Left lung (tissue), 10 donors: ENCODE measurements around the gene S100A4. TPM values are rescaled to one million over a fixed set of nuclear protein-coding genes. Genes with fewer than 3 reads are reported as not detected.

ENCODE experiments used
- ATAC-seq: fragments of 200-7000 bp; cut with Tn5 transposase; one replicate; pipeline ENCODE4 v1.9.1; 2020; ENCODE audit warnings: moderate library complexity
- DNase-seq, 4 donors: peaks; one replicate each; pipeline ENCODE4 v3.0.0-alpha.2; 2013 to 2020
- H3K27ac ChIP-seq, 2 donors: fragments of 200-600 bp; sonication (generic) in 1 of 2; one replicate each; pipeline versions ENCODE4 v1.5.0 to v1.8.0; 2020 to 2021
- H3K27me3 ChIP-seq, 2 donors: fragments of 200-600 bp; sonication (generic) in 1 of 2; one replicate each; pipeline versions ENCODE4 v1.5.0 to v1.8.0; 2020 to 2021
- H3K36me3 ChIP-seq, 2 donors: fragments of 200-600 bp; sonication (generic) in 1 of 2; one replicate each; pipeline versions ENCODE4 v1.5.0 to v1.8.0; 2020 to 2021
- H3K4me1 ChIP-seq, 2 donors: fragments of 200-600 bp; one replicate each; pipeline ENCODE4 v1.8.0; 2021
- H3K4me3 ChIP-seq, 2 donors: fragments of 200-600 bp; sonication (generic) in 1 of 2; one replicate each; pipeline versions ENCODE4 v1.5.0 to v1.8.0; 2020 to 2021; ENCODE audit warnings: mild to moderate bottlenecking in 1 of 2
- H3K9me3 ChIP-seq, 2 donors: fragments of 200-600 bp; sonication (generic) in 1 of 2; one replicate each; pipeline versions ENCODE4 v1.5.0 to v1.8.0; 2020 to 2021
- intact Hi-C, 2 donors: fragments of 100-400 bp; cut with DNase I; formaldehyde crosslinking; loops; one replicate each; pipeline versions ENCODE4 v1.11.2 to v1.14.2; 2022
- polyA plus RNA-seq, 6 donors: library from polyadenylated mRNA; unstranded; fragments of 120-200 nt; gene quantifications; one replicate each; pipeline ENCODE4 v1.2.1, GENCODE V29; 2013; ENCODE audit not compliant: insufficient read length in 6 of 6
- total RNA-seq, 2 donors: library from RNA; stranded (reverse); fragmentation: NEBNext Ultra II Directional; extraction: Animal tissue kit (Norgen Biotek cat#: 25700); gene quantifications; one replicate each; pipeline ENCODE4 v1.2.1, GENCODE V29; 2021
- TF ChIP-seq, protein P1 (sequence below), 2 donors: fragments of 200-600 bp; sonication (generic) in 1 of 2; IDR thresholded peaks; one replicate each; pipeline versions ENCODE4 v1.5.0 to v1.8.0; 2021; ENCODE audit warnings: antibody characterized with exemption in 2 of 2
- donor health status: DM: no; HTN: yes; CAD: no.
- donor health status: DM: no; HTN: no; CAD: no.

Gene S100A4
- total and polyA plus RNA-seq, 8 donors, result 15.0 to 1,192 (median 22.4) TPM

DNA sequence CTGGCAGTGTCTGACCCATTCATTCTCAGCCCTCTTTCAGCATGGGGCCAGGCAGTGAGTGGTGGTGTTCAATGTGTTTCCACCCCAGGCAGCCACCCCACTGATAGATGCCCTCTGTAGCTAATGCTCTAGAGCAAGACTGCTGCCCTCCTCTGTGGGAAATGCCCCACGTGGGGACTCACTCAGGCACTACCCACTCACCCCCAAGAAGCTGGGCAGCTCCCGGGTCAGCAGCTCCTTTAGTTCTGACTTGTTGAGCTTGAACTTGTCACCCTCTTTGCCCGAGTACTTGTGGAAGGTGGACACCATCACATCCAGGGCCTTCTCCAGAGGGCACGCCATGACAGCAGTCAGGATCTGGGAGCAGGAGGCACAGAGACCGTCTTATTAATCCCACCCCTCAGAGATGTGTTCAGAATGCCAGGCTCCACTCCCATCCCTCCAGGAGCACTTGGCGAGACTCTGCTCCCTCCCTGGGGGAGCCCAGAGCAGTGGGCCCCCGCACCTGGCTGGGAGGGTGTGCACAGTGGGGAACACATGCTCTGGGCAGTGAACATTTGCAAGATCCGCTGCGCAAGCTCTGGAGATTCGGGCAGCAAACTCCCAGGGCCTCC is 1.0 kb downstream of the S100A4 start:
- DNase-seq (no peak), ATAC-seq (no peak)
- Histone ChIP-seq H3K27ac (peak overlapping the region; percentile 88 to 95), H3K9me3 (no peaks in the 10 kb centered on the region), H3K4me3 (peak overlapping the region; percentile 31 to 66), H3K27me3 (no peaks in the 10 kb centered on the region), H3K4me1 (peaks cover 28 to 100% of the 10 kb centered on the region in 2 donors), H3K36me3 (peaks cover 0 to 23% of the 10 kb centered on the region in 2 donors)
- intact Hi-C loops, result no loop called here
- TF ChIP-seq, protein P1, sequence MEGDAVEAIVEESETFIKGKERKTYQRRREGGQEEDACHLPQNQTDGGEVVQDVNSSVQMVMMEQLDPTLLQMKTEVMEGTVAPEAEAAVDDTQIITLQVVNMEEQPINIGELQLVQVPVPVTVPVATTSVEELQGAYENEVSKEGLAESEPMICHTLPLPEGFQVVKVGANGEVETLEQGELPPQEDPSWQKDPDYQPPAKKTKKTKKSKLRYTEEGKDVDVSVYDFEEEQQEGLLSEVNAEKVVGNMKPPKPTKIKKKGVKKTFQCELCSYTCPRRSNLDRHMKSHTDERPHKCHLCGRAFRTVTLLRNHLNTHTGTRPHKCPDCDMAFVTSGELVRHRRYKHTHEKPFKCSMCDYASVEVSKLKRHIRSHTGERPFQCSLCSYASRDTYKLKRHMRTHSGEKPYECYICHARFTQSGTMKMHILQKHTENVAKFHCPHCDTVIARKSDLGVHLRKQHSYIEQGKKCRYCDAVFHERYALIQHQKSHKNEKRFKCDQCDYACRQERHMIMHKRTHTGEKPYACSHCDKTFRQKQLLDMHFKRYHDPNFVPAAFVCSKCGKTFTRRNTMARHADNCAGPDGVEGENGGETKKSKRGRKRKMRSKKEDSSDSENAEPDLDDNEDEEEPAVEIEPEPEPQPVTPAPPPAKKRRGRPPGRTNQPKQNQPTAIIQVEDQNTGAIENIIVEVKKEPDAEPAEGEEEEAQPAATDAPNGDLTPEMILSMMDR (IDR thresholded peaks at IDR 0.05), result no peak

DNA sequence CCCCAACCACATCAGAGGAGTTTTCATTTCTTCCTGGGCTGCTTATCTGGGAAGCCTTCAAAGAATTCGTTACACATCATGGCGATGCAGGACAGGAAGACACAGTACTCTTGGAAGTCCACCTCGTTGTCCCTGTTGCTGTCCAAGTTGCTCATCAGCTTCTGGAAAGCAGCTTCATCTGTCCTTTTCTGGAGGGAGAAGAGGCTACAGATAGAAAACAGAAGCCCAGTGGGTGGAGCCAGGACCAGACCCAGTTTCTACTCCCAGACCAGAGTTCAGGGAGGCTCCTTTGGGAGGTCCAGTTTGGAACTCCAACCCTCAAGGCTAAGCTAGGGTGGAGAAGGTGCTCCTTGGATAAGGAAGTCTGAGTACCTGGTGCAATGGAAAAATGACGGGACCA is 1.9 kb downstream of the S100A4 start:
- DNase-seq (no peak), ATAC-seq (no peak)
- intact Hi-C loops, result no loop called here
- Histone ChIP-seq H3K4me3 (peak overlapping the region in 1 of 2 donors; percentile 66), H3K36me3 (peaks cover 0 to 23% of the 10 kb centered on the region in 2 donors), H3K27ac (peak overlapping the region; percentile 88 to 95), H3K27me3 (no peaks in the 10 kb centered on the region), H3K4me1 (peaks cover 24 to 96% of the 10 kb centered on the region in 2 donors), H3K9me3 (no peaks in the 10 kb centered on the region)
- TF ChIP-seq, protein P1 (IDR thresholded peaks at IDR 0.05), result no peak

DNA sequence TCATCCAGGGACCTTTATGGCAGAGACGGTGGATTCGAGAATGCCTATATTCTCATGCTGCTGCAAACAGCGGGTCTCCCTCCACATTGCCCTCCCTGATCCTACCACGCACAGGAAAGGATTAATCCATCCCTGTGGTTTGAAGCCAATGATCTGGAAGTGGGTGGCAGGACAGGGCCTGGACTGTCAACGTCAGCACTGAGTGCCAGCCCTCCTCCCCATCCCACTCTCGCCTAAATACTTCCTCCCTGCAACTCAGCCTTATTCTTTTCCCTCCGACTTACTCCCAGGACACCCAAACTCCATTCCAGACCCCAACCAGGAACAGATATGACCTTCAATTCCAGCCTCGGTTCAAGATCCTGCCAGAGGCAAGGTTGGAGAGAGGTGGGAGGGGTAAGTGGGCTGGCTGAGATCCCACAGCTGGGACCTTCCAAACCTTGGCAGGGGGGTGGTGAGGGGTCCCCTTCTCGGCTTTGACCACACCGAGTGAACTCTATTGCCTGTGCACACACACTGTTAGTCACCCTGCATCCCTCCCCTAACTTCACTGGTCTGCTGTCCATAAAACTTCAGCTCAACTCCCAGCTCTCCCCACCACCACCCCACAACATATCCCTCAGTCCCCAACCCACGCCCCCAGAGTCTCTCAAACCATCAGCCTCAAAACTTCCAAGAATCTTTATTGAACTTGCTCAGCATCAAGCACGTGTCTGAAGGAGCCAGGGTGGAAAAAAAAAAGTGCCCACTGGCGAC is 2.5 kb downstream of the S100A4 start:
- no peaks in the 10 kb centered on the region for H3K9me3 ChIP-seq
- TF ChIP-seq, protein P1 (IDR thresholded peaks at IDR 0.05), result no peak
- DNase-seq (no peak), ATAC-seq (no peak)
- H3K4me1 ChIP-seq, result peaks cover 24 to 96% of the 10 kb centered on the region in 2 donors
- peak overlapping the region in 1 of 2 donors; percentile 66 for H3K4me3 ChIP-seq
- peak overlapping the region; percentile 13 to 95 for H3K27ac ChIP-seq
- intact Hi-C loops, result no loop called here
- H3K36me3 ChIP-seq, result peaks cover 0 to 23% of the 10 kb centered on the region in 2 donors
- no peaks in the 10 kb centered on the region for H3K27me3 ChIP-seq

DNA sequence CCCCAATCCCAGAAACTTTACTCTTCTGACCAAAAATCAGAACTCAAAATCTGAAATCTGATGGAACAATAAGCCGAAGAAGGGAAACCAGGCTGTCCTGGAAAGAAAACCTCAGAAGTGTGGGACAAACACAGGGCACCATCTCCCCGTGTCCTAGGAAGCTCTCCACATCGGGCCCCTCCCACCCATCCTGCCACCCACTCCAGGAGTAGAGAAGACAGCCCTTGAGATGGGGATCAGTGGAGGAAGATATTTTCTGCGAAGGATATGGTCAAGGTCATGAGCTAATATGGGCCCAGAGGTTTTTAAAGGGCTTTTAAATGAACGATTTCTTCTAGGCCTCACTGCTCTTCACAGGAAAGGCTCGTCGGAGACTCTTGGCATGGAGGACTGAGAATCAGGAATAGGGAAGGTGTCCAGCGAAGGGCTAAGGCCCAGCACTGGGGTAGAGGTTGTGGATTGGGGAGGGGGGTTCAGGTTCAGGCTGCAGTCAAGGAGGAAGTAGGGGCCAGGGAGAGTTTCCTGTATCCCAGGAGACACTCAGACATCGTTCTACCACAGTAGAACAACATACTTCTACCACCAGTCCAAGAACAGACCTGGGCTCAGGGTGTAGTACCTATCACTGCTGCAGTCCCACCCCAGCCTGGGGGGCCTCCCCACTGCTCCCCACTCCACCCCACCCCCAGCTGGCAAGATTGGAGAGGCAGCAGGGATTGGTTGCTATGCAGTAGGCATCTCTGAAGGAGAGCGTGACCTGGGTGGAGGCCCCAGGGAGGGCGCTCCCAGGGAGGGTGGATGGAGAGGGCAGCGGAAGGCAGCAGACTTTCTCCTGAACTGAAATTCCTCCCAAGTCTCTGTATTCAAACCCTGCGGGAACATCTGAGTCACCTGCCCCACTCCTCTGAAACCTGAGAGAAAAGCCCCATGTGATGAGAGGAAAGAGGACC is 3.7 kb downstream of the S100A4 start:
- no peak for DNase-seq
- intact Hi-C loops, result no loop called here
- Histone ChIP-seq H3K9me3 (no peaks in the 10 kb centered on the region), H3K27me3 (no peaks in the 10 kb centered on the region), H3K36me3 (peaks cover 0 to 23% of the 10 kb centered on the region in 2 donors), H3K27ac (peak overlapping the region in 1 of 2 donors; percentile 95), H3K4me3 (no peak overlapping the region), H3K4me1 (peaks cover 25 to 93% of the 10 kb centered on the region in 2 donors)
- TF ChIP-seq, protein P1 (IDR thresholded peaks at IDR 0.05), result no peak
- ATAC-seq, result no peak
